Breast epithelium (tissue), 4 donors: Measurements from ENCODE around the gene BRI3. TPM values are rescaled to one million over a fixed set of nuclear protein-coding genes. Genes with fewer than 3 reads are reported as not detected.

ENCODE experiments used
- DNase-seq, 2 donors: peaks; one replicate each; pipeline ENCODE4 v3.0.0-alpha.2; 2019; ENCODE audit warnings: low spot score in 2 of 2
- H3K27ac ChIP-seq, 2 donors: fragments of 200-600 bp; sonication (generic) in 1 of 2; one replicate each; pipeline ENCODE4 v1.5.1; 2016 to 2019; ENCODE audit warnings: mild to moderate bottlenecking in 1 of 2
- H3K27me3 ChIP-seq, 2 donors: fragments of 200-600 bp; sonication (generic) in 1 of 2; one replicate each; pipeline versions ENCODE4 v1.5.1 to v1.6.0; 2017 to 2019; ENCODE audit warnings: control low read depth in 1 of 2, mild to moderate bottlenecking in 1 of 2
- H3K36me3 ChIP-seq: fragments of 200-600 bp; one replicate; pipeline ENCODE4 v1.5.1; 2019
- H3K4me1 ChIP-seq, 2 donors: fragments of 200-600 bp; sonication (generic); one replicate each; pipeline ENCODE4 v1.5.1; 2016 to 2019; ENCODE audit warnings: control low read depth in 1 of 2
- H3K4me3 ChIP-seq, 3 donors: fragments of 200-600 bp; sonication (generic); 1 replicate in 2 of 3; 2 replicates in 1 of 3; pipeline ENCODE4 v1.5.1; 2016 to 2019; ENCODE audit warnings: mild to moderate bottlenecking in 3 of 3, moderate library complexity in 2 of 3
- H3K9me3 ChIP-seq, 2 donors: fragments of 200-600 bp; sonication (generic) in 1 of 2; one replicate each; pipeline ENCODE4 v1.5.1; 2016 to 2019; ENCODE audit warnings: control low read depth in 1 of 2
- CTCF ChIP-seq, 3 donors: fragments of 450-650 bp; IDR thresholded peaks; one replicate each; pipeline ENCODE4 v1.5.1; 2016 to 2017; ENCODE audit warnings: antibody characterized with exemption in 3 of 3, mild to moderate bottlenecking in 3 of 3, moderate library complexity in 3 of 3
- POLR2A ChIP-seq: fragments of 450-650 bp; IDR thresholded peaks from one replicate; pipeline ENCODE4 v1.6.1; 2016; ENCODE audit warnings: antibody characterized with exemption, mild to moderate bottlenecking, moderate library complexity
- POLR2AphosphoS5 ChIP-seq, 3 donors: sonication (generic); formaldehyde crosslinking; IDR thresholded peaks; one replicate each; pipeline ENCODE4 v1.6.1; 2017; ENCODE audit warnings: antibody characterized with exemption in 3 of 3
- intact Hi-C: fragments of 100-400 bp; cut with DNase I; formaldehyde crosslinking; loops from one replicate; pipeline ENCODE4 v1.15.1; 2023; ENCODE audit warnings: low total_unique reads
- total RNA-seq, 3 donors: library from RNA; depleted of rRNA; stranded (reverse); fragments of >200 nt; gene quantifications; one replicate each; pipeline ENCODE4 v1.1.0, GENCODE V29; 2016

Gene BRI3
- total RNA-seq, 3 donors from 2014 or later: 38.8 to 85.5 (median 56.4) TPM

DNA sequence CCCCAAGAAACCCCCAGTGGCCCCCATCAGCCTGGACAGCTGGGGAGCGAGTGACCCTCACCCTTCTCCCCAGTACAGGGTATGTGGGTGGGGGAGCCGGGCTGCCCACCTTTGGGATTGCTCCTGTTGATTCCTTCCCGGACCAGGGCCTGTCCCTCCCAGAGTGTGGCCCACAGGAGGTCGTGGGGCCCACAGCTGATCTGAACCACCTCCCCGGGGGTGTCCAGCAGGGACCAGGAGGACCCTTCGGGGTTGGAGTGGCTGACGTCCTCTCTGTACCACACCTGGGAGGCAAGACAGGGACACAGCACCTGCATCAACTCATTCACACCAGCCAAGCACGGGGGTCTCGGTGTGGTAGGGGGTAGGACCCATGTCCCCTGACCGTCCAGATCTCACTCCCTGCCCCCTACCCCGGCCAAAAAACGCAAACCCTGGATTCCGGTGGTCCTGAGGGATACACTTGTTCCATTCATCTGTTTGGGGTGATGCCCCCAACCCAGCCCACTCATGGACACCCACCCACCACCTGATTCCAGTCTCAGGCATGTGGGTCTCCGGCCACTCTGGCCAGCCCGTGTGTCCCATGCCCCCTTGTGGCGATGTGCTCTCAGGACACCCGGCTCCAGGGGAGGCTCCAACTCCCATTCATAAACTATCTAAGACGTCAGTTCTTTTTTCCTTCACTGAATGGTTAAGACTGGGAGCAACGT lies 40.4 kb upstream of the BRI3 start:
- Histone ChIP-seq H3K27ac (no peak overlapping the region), H3K27me3 (no peaks in the 10 kb centered on the region), H3K36me3 (no peaks in the 10 kb centered on the region), H3K4me3 (no peak overlapping the region), H3K4me1 (no peaks in the 10 kb centered on the region), H3K9me3 (no peaks in the 10 kb centered on the region)
- no peak for TF ChIP-seq POLR2AphosphoS5 (IDR thresholded peaks at IDR 0.05)
- TF ChIP-seq POLR2A: no peak
- TF ChIP-seq CTCF (IDR thresholded peaks at IDR 0.05): peak; percentile 45
- intact Hi-C loops: no loop called here
- DNase-seq: no peak

- intact Hi-C loops: no loop called here
- no peak for DNase-seq
- Histone ChIP-seq H3K9me3 (no peaks in the 10 kb centered on the region), H3K27ac (no peak overlapping the region), H3K4me3 (no peak overlapping the region), H3K36me3 (no peaks in the 10 kb centered on the region), H3K4me1 (no peaks in the 10 kb centered on the region), H3K27me3 (no peaks in the 10 kb centered on the region)
- TF ChIP-seq POLR2AphosphoS5 (IDR thresholded peaks at IDR 0.05) (no peak), POLR2A (no peak), CTCF (IDR thresholded peaks at IDR 0.05) (no peak)
These were observed 39.7 kb upstream of the BRI3 start for GRCh38 chr7:98241674-98242241.

DNA sequence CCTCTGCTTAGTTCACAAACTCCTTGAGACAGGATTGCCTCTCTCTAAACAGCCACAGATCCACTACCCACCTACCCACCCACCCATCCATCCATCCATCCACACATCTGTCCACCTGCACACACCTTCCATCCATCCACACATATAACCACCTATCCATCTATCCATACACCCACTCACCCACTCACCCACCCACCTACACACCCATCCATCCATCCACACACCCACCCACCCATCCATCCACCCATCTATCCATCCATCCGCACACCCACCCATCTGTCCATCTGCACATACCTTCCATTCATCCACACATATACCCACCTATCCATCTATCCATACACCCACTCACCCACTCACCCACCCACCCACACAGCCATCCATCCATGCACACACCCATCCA lies 39.1 kb upstream of the BRI3 start:
- DNase-seq: no peak
- Histone ChIP-seq H3K4me3 (no peak overlapping the region), H3K9me3 (no peaks in the 10 kb centered on the region), H3K27ac (no peak overlapping the region), H3K36me3 (no peaks in the 10 kb centered on the region), H3K27me3 (no peaks in the 10 kb centered on the region), H3K4me1 (no peaks in the 10 kb centered on the region)
- TF ChIP-seq POLR2AphosphoS5 (IDR thresholded peaks at IDR 0.05): no peak
- TF ChIP-seq POLR2A: no peak
- TF ChIP-seq CTCF (IDR thresholded peaks at IDR 0.05): no peak
- intact Hi-C loops: no loop called here

DNA sequence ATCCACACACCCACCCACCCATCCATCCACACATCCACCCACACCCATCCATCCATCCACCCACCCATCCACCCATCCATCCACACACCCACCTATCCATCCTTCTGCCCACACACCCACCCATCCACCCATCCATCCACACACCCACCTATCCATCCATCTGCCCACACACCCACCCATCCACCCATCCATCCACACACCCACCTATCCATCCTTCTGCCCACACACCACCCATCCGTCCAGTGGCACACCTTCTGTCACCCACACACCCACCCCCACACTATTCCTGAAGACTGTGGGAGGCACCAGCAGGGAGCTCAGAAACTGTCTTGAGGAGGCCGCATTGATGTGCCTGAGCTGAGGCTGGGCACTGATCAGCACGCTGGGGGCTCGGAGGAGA lies 38.6 kb upstream of the BRI3 start:
- H3K4me3 ChIP-seq: no peak overlapping the region
- intact Hi-C loops: no loop called here
- TF ChIP-seq POLR2A: no peak
- no peak for TF ChIP-seq CTCF (IDR thresholded peaks at IDR 0.05)
- TF ChIP-seq POLR2AphosphoS5 (IDR thresholded peaks at IDR 0.05): no peak
- DNase-seq: no peak
- H3K27me3 ChIP-seq: no peaks in the 10 kb centered on the region
- no peaks in the 10 kb centered on the region for H3K36me3 ChIP-seq
- no peak overlapping the region for H3K27ac ChIP-seq
- H3K9me3 ChIP-seq: no peaks in the 10 kb centered on the region
- no peaks in the 10 kb centered on the region for H3K4me1 ChIP-seq

- no peak for TF ChIP-seq POLR2AphosphoS5 (IDR thresholded peaks at IDR 0.05)
- TF ChIP-seq POLR2A: no peak
- TF ChIP-seq CTCF (IDR thresholded peaks at IDR 0.05): no peak
- no peak overlapping the region for H3K27ac ChIP-seq
- H3K4me3 ChIP-seq: no peak overlapping the region
- intact Hi-C loops: no loop called here
- no peak for DNase-seq
- no peaks in the 10 kb centered on the region for H3K4me1 ChIP-seq
- H3K9me3 ChIP-seq: no peaks in the 10 kb centered on the region
- H3K27me3 ChIP-seq: no peaks in the 10 kb centered on the region
- no peaks in the 10 kb centered on the region for H3K36me3 ChIP-seq
These were observed 36.6 kb upstream of the BRI3 start for GRCh38 chr7:98244871-98245270.
